HepG2 (cell line): Measurements from ENCODE around the gene NUP62. TPM values are rescaled to one million over a fixed set of nuclear protein-coding genes. Genes with fewer than 3 reads are reported as not detected.
A peak's percentile ranks its signal among the peaks of the same experiment; 100 is the strongest.

ENCODE experiments used
- AFF4 ChIP-seq: sonication (generic); formaldehyde crosslinking; IDR thresholded peaks from 2 replicates; pipeline ENCODE4 v1.4.0; 2020; ENCODE audit warnings: missing genetic modification reagents
- ATF3 ChIP-seq: sonication (generic); formaldehyde crosslinking; IDR thresholded peaks from 2 replicates; pipeline ENCODE4 v1.4.0; 2020; ENCODE audit warnings: missing genetic modification reagents
- CCDC6 ChIP-seq: sonication (generic); formaldehyde crosslinking; IDR thresholded peaks from 2 replicates; pipeline ENCODE4 v1.8.1; 2022; ENCODE audit warnings: mild to moderate bottlenecking, missing genetic modification reagents, moderate library complexity
- GATAD1 ChIP-seq: IDR thresholded peaks from 2 replicates; pipeline ENCODE4 v1.6.1; 2016; ENCODE audit warnings: missing genetic modification reagents, missing compliant biosample characterization
- GPBP1L1 ChIP-seq: sonication (generic); formaldehyde crosslinking; IDR thresholded peaks from 2 replicates; pipeline ENCODE4 v1.5.0; 2020; ENCODE audit warnings: mild to moderate bottlenecking, missing genetic modification reagents
- HCFC1 ChIP-seq: fragments of 150-350 bp; IDR thresholded peaks from 2 replicates; pipeline ENCODE4 v1.6.1; 2014; ENCODE audit warnings: low read depth, low read length
- KDM5B ChIP-seq: sonication (generic); formaldehyde crosslinking; IDR thresholded peaks from 2 replicates; pipeline ENCODE4 v1.4.0; 2020; ENCODE audit warnings: missing genetic modification reagents, mild to moderate bottlenecking, borderline replicate concordance
- MXD1 ChIP-seq: sonication (generic); formaldehyde crosslinking; IDR thresholded peaks from 2 replicates; pipeline ENCODE4 v1.4.0; 2020; ENCODE audit warnings: mild to moderate bottlenecking, missing genetic modification reagents
- NFYB ChIP-seq: sonication (generic); formaldehyde crosslinking; IDR thresholded peaks from 2 replicates; pipeline ENCODE4 v1.4.0; 2020; ENCODE audit warnings: missing genetic modification reagents
- PHF5A ChIP-seq: IDR thresholded peaks from one replicate; pipeline ENCODE4 v1.6.1; 2018; ENCODE audit warnings: low read depth, missing genetic modification reagents; ENCODE audit not compliant: unreplicated experiment
- POGZ ChIP-seq: sonication (generic); formaldehyde crosslinking; IDR thresholded peaks from 2 replicates; pipeline ENCODE4 v1.4.0; 2020; ENCODE audit warnings: mild to moderate bottlenecking, missing genetic modification reagents
- RFX5 ChIP-seq: IDR thresholded peaks from 2 replicates; pipeline ENCODE4 v1.6.1; 2011; ENCODE audit warnings: low read depth, low read length, improper control_type of control experiment
- RNF2 ChIP-seq: fragments of 450-650 bp; conservative IDR thresholded peaks from 2 replicates; pipeline ENCODE4 v1.6.1; 2016; ENCODE audit warnings: low read depth
- ZBTB39 ChIP-seq: sonication (generic); formaldehyde crosslinking; IDR thresholded peaks from 2 replicates; pipeline ENCODE4 v1.5.0; 2020; ENCODE audit warnings: missing genetic modification reagents
- ZNF460 ChIP-seq: sonication (generic); formaldehyde crosslinking; IDR thresholded peaks from 2 replicates; pipeline ENCODE4 v1.5.1; 2020; ENCODE audit warnings: missing genetic modification reagents, mild to moderate bottlenecking, borderline replicate concordance
- ZNF484 ChIP-seq: sonication (generic); formaldehyde crosslinking; IDR thresholded peaks from 2 replicates; pipeline ENCODE4 v1.5.1; 2020; ENCODE audit warnings: mild to moderate bottlenecking, low read depth, missing genetic modification reagents, borderline replicate concordance
- ZNF7 ChIP-seq: IDR thresholded peaks from 2 replicates; pipeline ENCODE4 v1.6.1; 2016; ENCODE audit warnings: missing biosample characterization, missing genetic modification reagents
- ZNF710 ChIP-seq: sonication (generic); formaldehyde crosslinking; IDR thresholded peaks from 2 replicates; pipeline ENCODE4 v1.5.0; 2020; ENCODE audit warnings: mild to moderate bottlenecking, missing genetic modification reagents, borderline replicate concordance
- ZNF792 ChIP-seq: IDR thresholded peaks from 2 replicates; pipeline ENCODE4 v1.6.1; 2016
- polyA plus RNA-seq, 8 experiments: library from polyadenylated mRNA; depleted of rRNA in 3 of 8; stranded (reverse) in 7 of 8; unstranded in 1 of 8; fragments of >200 nt; fragmentation: Illumina TruSeq in 4 of 8; extraction: Trizol in 4 of 8; gene quantifications; 2 replicates each; pipeline versions ENCODE4 v1.2.1 to v1.2.3, GENCODE V29; 2011 to 2016; ENCODE audit warnings: low read depth in 4 of 8, missing spikeins in 1 of 8, mixed read lengths in 1 of 8; ENCODE audit not compliant: insufficient read depth in 1 of 8
- total RNA-seq, 5 experiments: library from RNA; depleted of rRNA; stranded (reverse); fragments of >200 nt; fragmentation: Illumina TruSeq; extraction: Trizol; gene quantifications; 2 replicates each; pipeline ENCODE4 v1.2.3, GENCODE V29; 2016; ENCODE audit warnings: low read depth in 1 of 5

NUP62 gene
- total and polyA plus RNA-seq, 2 of the 13 experiments (the other 11 are each of a cell fraction or from before 2014, with no cell fraction given) = 16.5 to 41.5 TPM

- TF ChIP-seq ZBTB39 (CRISPR knock-in tag) (no peak), AFF4 (CRISPR knock-in tag) (no peak), POGZ (CRISPR knock-in tag) (peak; percentile 68; the same call in 1 of the 2 replicates), ZNF710 (CRISPR knock-in tag) (0 out of 2 replicates have a peak, but pooled peaks have one; percentile 59), MXD1 (CRISPR knock-in tag) (peak; percentile 94), ZNF792 (CRISPR knock-in tag) (no peak), RFX5 (no peak; the same call in none of the 2 replicates), ZNF460 (CRISPR knock-in tag) (no peak), ZNF484 (CRISPR knock-in tag) (0 out of 2 replicates have a peak, but pooled peaks have one; percentile 38), NFYB (peak; percentile 78), KDM5B (peak; percentile 71; the same call in 1 of the 2 replicates), RNF2 (0 out of 2 replicates have a peak, but pooled peaks have one; percentile 24), GATAD1 (CRISPR knock-in tag) (peak; percentile 95), HCFC1 (peak; percentile 38; the same call in 1 of the 2 replicates), GPBP1L1 (CRISPR knock-in tag) (no peak), CCDC6 (CRISPR knock-in tag) (peak; percentile 84; the same call in 1 of the 2 replicates), PHF5A (CRISPR knock-in tag) (peak; percentile 32), ATF3 (CRISPR knock-in tag) (no peak), ZNF7 (no peak)
These were observed 62.1 kb downstream of the NUP62 start, which contains the start of gene PNKP (continued) for GRCh38 chr19:49866933-49867782.
